Measurements from ENCODE around the gene ZFP14.
"Not testable (repeated sequence)": the region's sequence is repeated elsewhere in the genome, so short reads cannot be mapped to it uniquely, and the experiment has no call there.

The ZFP14 gene

GRCh38 chr19:36329534-36329933, 49.5 kb downstream of the ZFP14 start:
- DNase-seq: not testable (repeated sequence)

- DNase-seq: not testable (repeated sequence)
Observed at GRCh38 chr19:36326649-36327048, 52.4 kb downstream of the ZFP14 start.

DNA sequence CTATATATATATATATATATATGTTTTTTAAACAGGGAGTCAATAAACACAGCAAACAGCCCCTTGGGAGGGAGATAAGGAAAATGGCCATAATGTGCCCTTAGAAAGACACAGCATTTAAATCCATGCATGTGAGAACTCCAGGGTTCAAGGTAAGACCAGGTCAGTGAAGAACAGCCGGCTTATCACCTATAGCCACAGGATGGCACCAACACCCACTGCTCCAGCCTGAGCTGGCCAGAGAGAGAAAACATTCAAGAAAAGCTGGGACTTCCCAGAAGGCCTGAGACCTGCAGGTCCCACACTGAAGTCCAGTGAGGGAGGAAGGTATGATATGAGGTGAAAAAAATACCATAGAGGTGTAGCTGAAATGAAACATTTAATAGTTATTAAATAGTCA, 63.8 kb downstream of the ZFP14 start:
- DNase-seq: not testable (repeated sequence)

GRCh38 chr19:36314053-36314452, 64.9 kb downstream of the ZFP14 start:
- DNase-seq: not testable (repeated sequence)

GRCh38 chr19:36311098-36311760, 67.8 kb downstream of the ZFP14 start:
- not testable (repeated sequence) for DNase-seq

GRCh38 chr19:36310416-36310990, 68.5 kb downstream of the ZFP14 start:
- not testable (repeated sequence) for DNase-seq

GRCh38 chr19:36309759-36310158, 69.2 kb downstream of the ZFP14 start:
- not testable (repeated sequence) for DNase-seq

DNA sequence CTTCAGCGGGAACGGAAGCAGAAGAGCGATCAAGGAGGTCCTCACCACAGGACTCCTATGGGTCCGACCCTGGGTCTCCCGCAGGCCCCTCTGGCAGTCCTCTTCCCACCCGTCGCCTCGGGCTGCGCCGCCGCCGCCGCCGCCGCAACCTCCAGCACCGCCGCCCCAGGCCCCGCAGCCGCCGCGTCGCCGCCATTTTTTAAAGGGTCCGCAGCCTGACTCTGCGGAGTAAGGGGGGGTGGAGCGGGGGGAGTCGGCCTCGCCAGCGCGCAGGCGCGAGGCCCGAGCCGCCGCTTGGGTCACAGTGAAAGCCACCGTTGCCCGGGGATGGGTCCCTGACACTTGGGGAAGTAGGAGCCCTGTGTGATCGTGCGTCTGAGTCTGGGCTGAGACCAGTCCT, 69.7 kb downstream of the ZFP14 start:
- DNase-seq: not testable (repeated sequence)

GRCh38 chr19:36292317-36292716, 86.7 kb downstream of the ZFP14 start:
- DNase-seq: not testable (repeated sequence)
